GM21528 (cell line): ENCODE results near the gene CGB3.

Experiments
- ATAC-seq: cut with Tn5 transposase; IDR thresholded peaks from one replicate; pipeline ENCODE4 v1.9.1; 2021; ENCODE audit warnings: mild to moderate bottlenecking, moderate library complexity; ENCODE audit not compliant: unreplicated experiment, low FRiP score

Gene CGB3

DNA sequence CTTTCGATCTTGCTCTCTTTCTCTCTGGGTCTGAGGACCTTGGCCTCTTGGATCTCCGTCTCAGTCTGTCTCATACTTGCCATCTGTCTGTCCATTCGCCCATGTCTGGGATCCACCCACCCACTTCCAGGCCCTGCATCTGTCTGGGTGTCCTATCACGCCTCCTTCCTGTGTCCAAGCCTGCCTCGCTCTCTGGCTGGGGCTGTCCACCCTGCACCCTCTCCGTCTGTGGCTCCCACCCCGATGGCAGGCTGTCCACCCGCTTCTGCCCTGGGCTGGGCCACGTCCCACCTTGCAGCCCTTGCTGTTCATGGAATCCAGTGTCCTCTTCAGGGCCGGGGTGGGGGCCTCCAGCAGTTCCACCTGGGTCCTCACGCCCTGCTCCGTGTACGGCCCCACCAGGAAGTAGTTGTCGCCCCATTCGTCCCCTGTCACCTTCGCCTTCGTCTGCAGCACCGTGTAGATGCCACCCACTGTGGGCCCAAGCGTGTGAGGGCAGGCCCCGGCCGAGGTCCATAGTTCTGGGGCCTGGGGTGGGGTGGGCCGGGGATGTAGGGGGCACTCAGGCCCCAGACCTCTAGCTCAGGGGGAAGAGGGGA lies 33.0 kb downstream of the CGB3 start:
- no peak for ATAC-seq

DNA sequence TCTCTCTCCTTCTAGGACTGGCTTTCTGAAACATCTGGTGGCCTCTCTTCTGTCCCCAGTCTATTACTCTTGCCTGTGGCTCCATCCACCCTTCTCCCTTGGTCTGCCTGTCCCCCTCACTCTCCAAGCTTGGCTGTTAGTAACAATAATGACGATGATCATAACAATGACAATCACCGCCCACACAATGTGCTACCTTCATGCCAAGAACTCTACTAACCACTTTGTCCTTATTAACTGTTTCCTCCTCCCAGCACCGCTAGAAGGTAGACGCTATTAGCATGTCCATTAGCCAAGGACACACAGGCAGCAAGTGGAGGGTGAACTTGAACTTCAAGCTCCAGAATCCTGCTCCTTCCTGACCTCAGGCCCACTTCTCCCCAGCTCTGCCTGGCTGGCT lies 33.7 kb downstream of the CGB3 start:
- no peak for ATAC-seq

DNA sequence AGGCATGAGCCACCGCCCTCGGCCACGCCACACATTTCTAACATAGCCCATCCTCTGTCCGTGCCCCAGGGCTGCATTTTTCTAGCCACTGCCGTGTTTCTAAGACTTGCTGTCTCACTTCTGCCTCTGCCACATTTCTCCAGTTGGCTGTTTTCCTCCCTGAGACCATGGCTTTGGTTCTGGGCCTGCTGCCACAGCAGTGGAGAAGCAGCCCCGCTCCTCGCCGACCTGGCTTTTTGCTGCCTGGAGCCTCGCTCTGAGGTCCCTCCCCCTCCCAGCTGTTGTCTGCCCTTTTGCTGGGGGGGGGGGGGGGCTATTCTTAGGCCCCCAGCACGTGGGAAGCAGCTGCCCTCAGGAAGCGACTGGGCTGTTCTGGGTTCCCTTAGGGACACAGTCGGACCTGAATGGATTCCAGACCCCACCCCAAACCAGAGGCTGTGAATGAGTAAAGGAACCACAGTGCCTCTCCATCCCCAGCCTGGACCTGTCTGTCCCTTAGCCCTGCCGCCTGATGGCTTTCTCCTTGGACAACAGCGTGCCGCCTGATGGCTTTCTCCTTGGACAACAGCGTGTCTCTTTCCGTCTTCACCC lies 34.3 kb downstream of the CGB3 start:
- ATAC-seq, result no peak

DNA sequence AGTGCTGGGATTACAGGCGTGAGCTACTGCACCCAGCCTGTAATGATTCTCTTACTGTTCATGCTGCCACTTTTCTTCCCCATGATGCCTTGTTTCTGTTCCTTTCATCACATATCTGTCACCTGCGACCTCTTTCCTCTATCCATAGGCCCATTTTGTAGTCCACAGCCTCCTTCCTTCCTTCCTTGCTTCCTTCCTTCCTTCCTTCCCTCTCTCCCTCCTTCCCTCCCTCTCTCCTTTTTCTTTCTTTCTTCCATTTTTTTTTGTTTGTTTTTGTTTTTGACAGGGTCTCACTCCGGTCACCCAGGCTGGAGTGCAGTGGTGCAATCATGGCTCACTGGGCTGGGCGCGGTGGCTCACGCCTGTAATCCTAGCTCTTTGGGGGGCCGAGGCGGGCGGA lies 35.3 kb downstream of the CGB3 start:
- no peak for ATAC-seq

DNA sequence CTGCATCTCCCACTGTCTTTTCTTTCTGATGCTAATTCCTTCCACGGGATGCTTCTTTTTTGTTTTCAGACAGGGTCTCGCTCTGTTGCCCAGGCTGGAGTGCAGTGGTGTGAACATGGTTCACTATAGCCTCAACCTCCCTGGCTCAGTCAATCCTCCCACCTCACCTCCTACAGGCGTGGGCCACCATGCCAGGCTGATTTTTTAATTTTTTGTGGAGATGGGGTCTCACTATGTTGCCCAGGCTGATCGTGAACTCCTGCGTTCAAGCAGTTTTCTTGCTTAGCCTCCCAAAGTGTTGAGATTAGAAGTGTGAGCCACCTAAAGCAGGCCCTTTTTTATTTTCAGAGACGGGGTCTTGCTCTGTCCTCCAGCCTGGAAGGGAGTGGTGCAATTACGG lies 35.8 kb downstream of the CGB3 start:
- ATAC-seq, result no peak

DNA sequence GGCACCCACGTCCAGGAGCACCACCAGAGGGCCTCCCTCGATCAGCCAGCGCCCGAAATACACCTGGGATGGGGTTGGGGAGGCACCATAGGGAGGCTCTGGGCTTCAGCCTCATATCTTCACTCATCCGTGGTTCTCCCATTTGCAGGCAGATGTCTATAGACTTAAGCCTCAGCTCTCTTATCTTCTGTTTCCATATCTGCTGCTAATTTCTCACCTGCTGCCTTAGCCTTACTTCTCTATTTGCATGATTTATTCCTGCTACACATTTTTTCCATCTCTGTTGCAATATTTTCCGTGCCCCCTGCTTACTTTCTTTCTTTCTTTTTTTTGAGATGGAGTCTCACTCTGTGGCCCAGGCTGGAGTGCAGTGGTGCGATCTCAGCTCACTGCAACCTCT lies 36.8 kb downstream of the CGB3 start:
- no peak for ATAC-seq

DNA sequence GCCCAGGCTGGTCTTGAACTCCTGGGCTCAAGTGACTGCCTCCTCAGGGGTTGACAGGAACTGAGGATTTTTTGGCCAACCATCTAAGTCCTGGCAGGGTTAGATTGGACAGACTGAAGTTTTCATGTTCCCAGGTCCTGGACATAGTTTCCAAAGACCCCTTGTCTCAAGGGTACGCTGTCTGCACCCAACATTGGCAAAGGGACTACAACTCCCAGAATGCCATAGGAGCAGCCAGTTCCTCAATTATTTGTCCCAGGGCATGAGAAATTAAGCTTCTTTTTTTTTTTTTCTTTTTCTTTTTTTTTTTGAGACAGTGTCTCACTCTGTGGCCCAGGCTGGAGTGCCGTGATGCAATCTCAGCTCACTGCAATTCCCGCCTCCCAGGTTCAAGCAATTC lies 37.9 kb downstream of the CGB3 start:
- no peak for ATAC-seq

DNA sequence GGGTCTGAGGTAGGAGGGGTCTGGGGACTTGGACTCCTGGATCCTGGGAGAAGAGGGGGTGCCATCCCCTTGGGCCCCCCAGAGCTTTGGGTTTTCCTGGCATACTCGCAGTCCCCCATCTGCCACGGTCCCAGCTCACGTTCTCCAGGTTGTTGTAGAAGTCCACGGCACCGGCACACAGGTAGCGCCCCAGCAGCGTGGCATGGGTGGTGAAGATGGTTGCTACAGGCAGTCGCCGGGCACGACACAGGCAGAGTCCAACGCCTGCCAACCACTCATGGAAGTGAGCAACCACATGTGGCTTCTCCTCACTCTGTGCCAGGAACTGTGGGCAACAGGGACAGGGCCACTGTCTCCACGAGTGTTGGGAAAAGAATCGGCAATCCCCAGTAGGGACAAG lies 38.4 kb downstream of the CGB3 start:
- ATAC-seq, result no peak

DNA sequence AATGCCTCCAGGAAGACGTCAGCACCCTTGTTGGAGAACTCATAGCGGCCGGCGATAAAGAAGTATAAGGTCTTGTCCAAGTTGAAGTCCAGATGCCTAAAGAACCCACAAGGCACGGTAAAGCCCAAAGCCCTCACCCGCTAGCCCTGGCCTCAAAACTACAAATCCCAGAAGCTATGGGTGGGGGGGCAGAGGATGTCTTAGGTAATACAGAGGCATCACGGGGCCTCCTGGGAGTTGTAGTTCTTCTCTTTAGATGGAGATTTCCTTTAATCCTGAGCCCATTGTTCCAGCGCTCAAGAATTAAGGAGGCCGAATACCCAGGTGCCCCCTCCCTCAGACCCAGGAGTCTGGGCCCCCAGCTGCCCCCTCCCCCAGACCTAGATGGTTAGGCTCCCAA lies 41.9 kb downstream of the CGB3 start:
- no peak for ATAC-seq

DNA sequence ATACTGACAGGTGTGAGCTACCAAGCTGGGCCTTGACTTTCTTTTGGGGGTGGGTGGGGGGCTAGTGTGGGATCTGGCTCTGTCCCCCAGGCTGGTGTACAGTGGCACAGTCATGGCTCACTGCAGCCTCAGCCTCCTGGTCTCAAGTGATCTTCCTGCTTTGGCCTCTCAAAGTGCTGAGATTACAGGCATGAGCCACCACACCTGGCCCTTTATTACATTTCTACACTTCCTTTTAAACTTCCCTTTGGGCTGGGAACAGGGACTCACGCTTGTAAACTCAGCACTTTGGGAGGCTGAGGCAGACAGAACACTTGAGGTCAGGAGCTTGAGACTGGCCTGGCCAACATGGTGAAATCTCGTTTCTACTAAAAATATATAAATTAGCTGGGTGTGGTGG lies 47.1 kb downstream of the CGB3 start:
- ATAC-seq, result no peak

DNA sequence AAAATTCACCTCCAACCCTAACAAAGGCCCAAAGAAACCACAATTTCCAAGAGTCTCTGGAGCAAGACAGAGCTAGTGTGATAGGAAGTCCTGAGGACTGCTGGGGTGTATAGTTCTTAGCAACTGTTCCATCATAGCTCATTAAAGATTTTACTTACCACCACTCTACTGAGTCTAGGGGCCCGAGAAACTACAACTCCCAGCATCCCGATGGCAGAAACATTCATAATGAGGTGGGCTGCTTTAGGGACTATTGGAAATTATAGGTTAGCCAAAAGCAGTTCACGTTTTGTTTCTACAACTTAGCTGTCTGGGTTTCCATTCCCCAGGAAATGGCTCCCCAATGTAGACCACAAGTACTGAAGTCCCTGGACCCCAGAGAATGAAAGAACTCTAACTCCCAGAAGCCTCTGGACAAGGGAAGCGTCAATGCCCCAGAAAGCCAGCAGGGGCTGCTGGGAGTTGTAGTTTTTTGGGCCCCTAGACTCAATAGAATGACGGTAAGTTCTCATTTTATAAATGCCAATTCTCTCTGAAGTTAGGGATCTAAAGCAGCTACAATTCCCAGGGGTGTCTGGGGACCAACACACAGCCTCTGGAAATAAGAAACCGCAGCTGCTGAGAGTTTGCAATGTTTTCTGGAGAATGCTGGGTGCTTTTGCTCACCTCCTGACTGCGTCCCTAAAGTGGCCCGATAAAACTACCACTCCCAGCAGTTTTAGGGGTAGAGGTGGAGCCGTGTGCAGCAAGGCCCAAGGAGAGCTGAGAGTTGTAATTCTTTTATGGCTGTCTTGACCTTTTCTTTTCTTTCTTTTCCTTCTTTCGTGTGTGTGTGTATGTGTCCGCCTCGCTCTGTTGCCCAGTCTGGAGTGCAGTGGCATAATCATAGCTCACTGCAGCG lies 47.9 kb downstream of the CGB3 start:
- no peak for ATAC-seq
